Hepatocyte (in vitro differentiated cells): Measurements from ENCODE around the gene NR3C2.

ENCODE experiments used
- EZH2 ChIP-seq: fragments of 200-600 bp; sonication (generic); IDR thresholded peaks from 2 replicates; pipeline ENCODE4 v1.6.1; 2016; ENCODE audit warnings: antibody characterized with exemption, mild to moderate bottlenecking, borderline replicate concordance
- TF ChIP-seq, protein P1 (sequence below): fragments of 200-600 bp; sonication (generic); IDR thresholded peaks from 2 replicates; pipeline ENCODE4 v1.5.1; 2016; ENCODE audit warnings: antibody characterized with exemption, mild to moderate bottlenecking; ENCODE audit not compliant: poor library complexity

- TF ChIP-seq, protein P1, sequence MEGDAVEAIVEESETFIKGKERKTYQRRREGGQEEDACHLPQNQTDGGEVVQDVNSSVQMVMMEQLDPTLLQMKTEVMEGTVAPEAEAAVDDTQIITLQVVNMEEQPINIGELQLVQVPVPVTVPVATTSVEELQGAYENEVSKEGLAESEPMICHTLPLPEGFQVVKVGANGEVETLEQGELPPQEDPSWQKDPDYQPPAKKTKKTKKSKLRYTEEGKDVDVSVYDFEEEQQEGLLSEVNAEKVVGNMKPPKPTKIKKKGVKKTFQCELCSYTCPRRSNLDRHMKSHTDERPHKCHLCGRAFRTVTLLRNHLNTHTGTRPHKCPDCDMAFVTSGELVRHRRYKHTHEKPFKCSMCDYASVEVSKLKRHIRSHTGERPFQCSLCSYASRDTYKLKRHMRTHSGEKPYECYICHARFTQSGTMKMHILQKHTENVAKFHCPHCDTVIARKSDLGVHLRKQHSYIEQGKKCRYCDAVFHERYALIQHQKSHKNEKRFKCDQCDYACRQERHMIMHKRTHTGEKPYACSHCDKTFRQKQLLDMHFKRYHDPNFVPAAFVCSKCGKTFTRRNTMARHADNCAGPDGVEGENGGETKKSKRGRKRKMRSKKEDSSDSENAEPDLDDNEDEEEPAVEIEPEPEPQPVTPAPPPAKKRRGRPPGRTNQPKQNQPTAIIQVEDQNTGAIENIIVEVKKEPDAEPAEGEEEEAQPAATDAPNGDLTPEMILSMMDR: no peak
- TF ChIP-seq EZH2: no peak
Observed at GRCh38 chr4:148053298-148054003, 388.8 kb downstream of the NR3C2 start.
